Astrocyte (in vitro differentiated cells and primary cell): ENCODE measurements around the gene ZBTB16.

ENCODE experiments used
- EZH2 ChIP-seq: IDR thresholded peaks from 2 replicates; pipeline ENCODE4 v1.6.1; 2012; ENCODE audit warnings: mild to moderate bottlenecking, low read length, inconsistent platforms; ENCODE audit not compliant: insufficient read depth
- TF ChIP-seq, protein P1 (sequence below): IDR thresholded peaks from 2 replicates; pipeline ENCODE4 v1.5.1; 2011; ENCODE audit warnings: low read depth, mild to moderate bottlenecking, inconsistent platforms, low read length, moderate library complexity; ENCODE audit not compliant: insufficient read depth

DNA sequence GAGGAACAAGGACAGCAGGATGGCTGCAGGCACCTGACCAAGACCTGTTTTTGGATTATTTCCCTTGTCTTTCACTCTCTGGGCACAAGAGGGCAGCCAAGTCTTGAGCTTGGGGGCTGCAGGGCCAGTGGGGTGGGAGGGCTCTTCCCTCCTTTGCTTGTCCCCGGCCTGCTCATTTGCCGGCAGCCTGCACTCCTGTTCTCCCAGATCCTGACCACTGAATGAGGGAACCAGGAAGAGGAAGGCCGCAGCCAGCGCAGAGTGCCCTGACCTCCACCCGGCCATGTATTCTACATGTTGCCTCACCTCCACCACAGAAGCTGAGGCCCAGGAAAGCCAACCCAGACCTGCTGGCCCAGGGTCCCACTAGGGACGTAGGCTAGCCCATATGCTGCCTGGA lies 221.2 kb downstream of the ZBTB16 start:
- TF ChIP-seq, protein P1, sequence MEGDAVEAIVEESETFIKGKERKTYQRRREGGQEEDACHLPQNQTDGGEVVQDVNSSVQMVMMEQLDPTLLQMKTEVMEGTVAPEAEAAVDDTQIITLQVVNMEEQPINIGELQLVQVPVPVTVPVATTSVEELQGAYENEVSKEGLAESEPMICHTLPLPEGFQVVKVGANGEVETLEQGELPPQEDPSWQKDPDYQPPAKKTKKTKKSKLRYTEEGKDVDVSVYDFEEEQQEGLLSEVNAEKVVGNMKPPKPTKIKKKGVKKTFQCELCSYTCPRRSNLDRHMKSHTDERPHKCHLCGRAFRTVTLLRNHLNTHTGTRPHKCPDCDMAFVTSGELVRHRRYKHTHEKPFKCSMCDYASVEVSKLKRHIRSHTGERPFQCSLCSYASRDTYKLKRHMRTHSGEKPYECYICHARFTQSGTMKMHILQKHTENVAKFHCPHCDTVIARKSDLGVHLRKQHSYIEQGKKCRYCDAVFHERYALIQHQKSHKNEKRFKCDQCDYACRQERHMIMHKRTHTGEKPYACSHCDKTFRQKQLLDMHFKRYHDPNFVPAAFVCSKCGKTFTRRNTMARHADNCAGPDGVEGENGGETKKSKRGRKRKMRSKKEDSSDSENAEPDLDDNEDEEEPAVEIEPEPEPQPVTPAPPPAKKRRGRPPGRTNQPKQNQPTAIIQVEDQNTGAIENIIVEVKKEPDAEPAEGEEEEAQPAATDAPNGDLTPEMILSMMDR = peak; percentile 59
- no peak for TF ChIP-seq EZH2
